Liver (tissue), 9 donors: ENCODE results near the gene NOC2L. TPM values are rescaled to one million over a fixed set of nuclear protein-coding genes. Genes with fewer than 3 reads are reported as not detected.

Source experiments
- DNase-seq: peaks from one replicate; pipeline ENCODE4 v3.0.0-alpha.2; 2017; ENCODE audit warnings: low spot score
- H3K27ac ChIP-seq, 2 donors: one replicate each; pipeline ENCODE4 v1.7.0; 2013; ENCODE audit warnings: inconsistent platforms in 2 of 2, low read length in 2 of 2, control low read depth in 1 of 2, low read depth in 1 of 2, mild to moderate bottlenecking in 1 of 2
- H3K27me3 ChIP-seq, 4 donors: one replicate each; pipeline versions ENCODE4 v1.6.1 to v1.7.0; 2013; ENCODE audit warnings: low read length in 3 of 4, inconsistent platforms in 1 of 4, mild to moderate bottlenecking in 1 of 4, moderate library complexity in 1 of 4; ENCODE audit not compliant: control insufficient read depth in 4 of 4, insufficient read depth in 4 of 4
- H3K36me3 ChIP-seq, 4 donors: one replicate each; pipeline versions ENCODE4 v1.6.1 to v1.7.0; 2013; ENCODE audit warnings: low read length in 3 of 4, mild to moderate bottlenecking in 3 of 4, low read depth in 1 of 4, moderate library complexity in 1 of 4; ENCODE audit not compliant: control insufficient read depth in 4 of 4, insufficient read depth in 3 of 4
- H3K4me1 ChIP-seq, 4 donors: one replicate each; pipeline versions ENCODE4 v1.6.1 to v1.7.0; 2013; ENCODE audit warnings: low read length in 3 of 4, mild to moderate bottlenecking in 3 of 4, moderate library complexity in 1 of 4; ENCODE audit not compliant: control insufficient read depth in 4 of 4, insufficient read depth in 4 of 4
- H3K4me3 ChIP-seq, 3 donors: one replicate each; pipeline versions ENCODE4 v1.6.1 to v1.7.0; 2013; ENCODE audit warnings: low read length in 3 of 3, control low read depth in 1 of 3, low read depth in 1 of 3, mild to moderate bottlenecking in 1 of 3
- H3K9ac ChIP-seq, 2 donors: one replicate each; pipeline ENCODE4 v1.7.0; 2013; ENCODE audit warnings: low read length in 2 of 2, mild to moderate bottlenecking in 2 of 2, moderate library complexity in 2 of 2, control low read depth in 1 of 2, low read depth in 1 of 2
- H3K9me3 ChIP-seq, 4 donors: one replicate each; pipeline versions ENCODE4 v1.6.1 to v1.7.0; 2013; ENCODE audit warnings: low read length in 3 of 4; ENCODE audit not compliant: control insufficient read depth in 4 of 4
- ATF3 ChIP-seq: IDR thresholded peaks from 2 replicates; pipeline ENCODE4 v1.6.1; 2016; ENCODE audit warnings: antibody characterized with exemption
- CTCF ChIP-seq: fragments of 150-350 bp; IDR thresholded peaks from 2 replicates; pipeline ENCODE4 v1.5.1; 2017; ENCODE audit warnings: improper control_type of control experiment, low read depth, low read length; ENCODE audit not compliant: missing input control
- EGR1 ChIP-seq, 2 donors: IDR thresholded peaks; 2 replicates each; pipeline ENCODE4 v1.6.1; 2016 to 2018; ENCODE audit warnings: antibody characterized with exemption in 2 of 2, low read depth in 2 of 2
- FOXA1 ChIP-seq: IDR thresholded peaks from 2 replicates; pipeline ENCODE4 v1.6.1; 2016; ENCODE audit warnings: antibody characterized with exemption
- FOXA2 ChIP-seq: IDR thresholded peaks from 2 replicates; pipeline ENCODE4 v1.6.1; 2016; ENCODE audit warnings: antibody characterized with exemption
- GABPA ChIP-seq, 2 donors: IDR thresholded peaks in 1 of 2; conservative IDR thresholded peaks in 1 of 2; 2 replicates each; pipeline ENCODE4 v1.6.1; 2016; ENCODE audit warnings: antibody characterized with exemption in 2 of 2, mild to moderate bottlenecking in 1 of 2, moderate library complexity in 1 of 2
- HNF4A ChIP-seq, 2 donors: conservative IDR thresholded peaks; 2 replicates each; pipeline ENCODE4 v1.6.1; 2016; ENCODE audit warnings: antibody characterized with exemption in 2 of 2, mild to moderate bottlenecking in 2 of 2
- HNF4G ChIP-seq: IDR thresholded peaks from 2 replicates; pipeline ENCODE4 v1.6.1; 2016; ENCODE audit warnings: antibody characterized with exemption
- JUND ChIP-seq, 2 donors: IDR thresholded peaks; 2 replicates each; pipeline ENCODE4 v1.6.1; 2016; ENCODE audit warnings: antibody characterized with exemption in 2 of 2
- MAX ChIP-seq: IDR thresholded peaks from 2 replicates; pipeline ENCODE4 v1.6.1; 2016; ENCODE audit warnings: antibody characterized with exemption
- NR2F2 ChIP-seq: IDR thresholded peaks from 2 replicates; pipeline ENCODE4 v1.6.1; 2016; ENCODE audit warnings: antibody characterized with exemption
- RAD21 ChIP-seq, 2 donors: IDR thresholded peaks; 2 replicates each; pipeline ENCODE4 v1.6.1; 2016; ENCODE audit warnings: antibody characterized with exemption in 2 of 2, mild to moderate bottlenecking in 2 of 2
- RXRA ChIP-seq, 2 donors: IDR thresholded peaks; 2 replicates each; pipeline ENCODE4 v1.6.1; 2017 to 2018; ENCODE audit warnings: antibody characterized with exemption in 2 of 2, mild to moderate bottlenecking in 1 of 2
- SP1 ChIP-seq: IDR thresholded peaks from 2 replicates; pipeline ENCODE4 v1.6.1; 2018; ENCODE audit warnings: antibody characterized with exemption, mild to moderate bottlenecking
- TAF1 ChIP-seq: conservative IDR thresholded peaks from 2 replicates; pipeline ENCODE4 v1.6.1; 2016; ENCODE audit warnings: antibody characterized with exemption, mild to moderate bottlenecking
- YY1 ChIP-seq: IDR thresholded peaks from 2 replicates; pipeline ENCODE4 v1.6.1; 2016; ENCODE audit warnings: antibody characterized with exemption, mild to moderate bottlenecking
- ZBTB33 ChIP-seq: IDR thresholded peaks from 2 replicates; pipeline ENCODE4 v1.6.1; 2016; ENCODE audit warnings: antibody characterized with exemption
- WGBS: extraction: QIAGEN DNeasy Blood & Tissue Kit; methylation state at CpG from one replicate; pipeline ENCODE4 v1.1.7; 2013; 5-methylcytosine and 5-hydroxymethylcytosine counted together
- polyA plus RNA-seq, 2 donors: library from polyadenylated mRNA; stranded (reverse) in 1 of 2; unstranded in 1 of 2; fragments of 200-250 nt in 1 of 2; fragments of >200 nt in 1 of 2; fragmentation: Nextera tagmentation in 1 of 2; extraction: Ambion mirVana in 1 of 2; gene quantifications; one replicate each; pipeline versions ENCODE4 v1.2.1 to v1.2.3, GENCODE V29; 2013 to 2015
- total RNA-seq, 2 donors: library from RNA; depleted of rRNA; stranded (reverse); fragments of >200 nt; gene quantifications; one replicate each; pipeline ENCODE4 v1.2.3, GENCODE V29; 2014
- TF ChIP-seq, protein P1 (sequence below): IDR thresholded peaks from 2 replicates; pipeline ENCODE4 v1.6.1; 2016; ENCODE audit warnings: antibody characterized with exemption, mild to moderate bottlenecking
- donor health status: healthy.
- donor health status: healthy.
- donor health status: healthy.
- donor health status: healthy.
- donor health status: healthy.

Gene NOC2L
- total and polyA plus RNA-seq, 4 donors, result 17.1 to 34.5 (median 30.0) TPM

DNA sequence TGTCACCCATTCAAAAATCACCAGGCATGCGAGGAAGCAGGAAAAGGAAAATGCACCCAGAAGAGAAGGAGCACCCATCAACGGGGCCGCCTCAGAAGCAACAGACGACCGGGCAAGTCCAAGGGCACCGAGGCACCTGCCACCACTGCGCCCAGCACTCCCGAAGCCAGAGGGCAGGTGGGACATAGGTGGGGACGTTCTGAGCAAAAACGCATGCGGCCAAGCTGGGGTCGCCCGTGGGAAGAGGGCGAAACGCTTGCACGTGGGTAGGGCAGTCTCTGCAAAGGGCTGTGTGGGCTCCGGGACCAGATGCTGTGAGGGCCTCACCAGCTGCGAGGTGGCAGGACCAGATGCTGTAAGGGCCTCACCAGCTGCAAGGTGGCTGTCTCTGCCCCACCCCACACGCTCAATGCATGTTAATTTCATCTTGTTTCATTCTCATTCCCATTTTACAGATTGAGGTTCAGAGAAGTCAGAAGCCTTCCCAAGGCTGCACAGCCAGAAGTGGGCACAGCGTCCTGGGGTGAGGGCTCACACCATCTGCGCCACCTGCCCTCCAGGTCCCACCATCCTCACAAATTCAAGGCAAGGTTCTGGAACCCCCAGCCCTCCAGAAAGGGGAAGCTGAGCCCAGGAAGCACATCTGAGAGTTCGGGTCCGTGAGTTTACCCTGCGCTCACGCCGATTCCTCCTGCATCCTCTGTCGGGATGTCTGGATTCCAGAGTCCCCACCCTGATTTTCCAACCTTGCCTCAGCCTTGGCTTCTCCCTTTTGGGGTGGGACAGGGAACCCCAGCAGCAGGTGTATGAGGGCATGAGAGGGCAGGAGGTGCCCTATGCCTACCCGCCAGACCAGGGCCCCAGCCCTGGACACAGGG is 43.5 kb downstream of the NOC2L start (continued):
- no peak for TF ChIP-seq ZBTB33
- TF ChIP-seq NR2F2, result no peak
- no peak for TF ChIP-seq FOXA1
- TF ChIP-seq EGR1 (IDR thresholded peaks at IDR 0.05; ENCODE audit: low read depth in 2 of 2), result no peak
- no peak for TF ChIP-seq ATF3
- TF ChIP-seq, protein P1, sequence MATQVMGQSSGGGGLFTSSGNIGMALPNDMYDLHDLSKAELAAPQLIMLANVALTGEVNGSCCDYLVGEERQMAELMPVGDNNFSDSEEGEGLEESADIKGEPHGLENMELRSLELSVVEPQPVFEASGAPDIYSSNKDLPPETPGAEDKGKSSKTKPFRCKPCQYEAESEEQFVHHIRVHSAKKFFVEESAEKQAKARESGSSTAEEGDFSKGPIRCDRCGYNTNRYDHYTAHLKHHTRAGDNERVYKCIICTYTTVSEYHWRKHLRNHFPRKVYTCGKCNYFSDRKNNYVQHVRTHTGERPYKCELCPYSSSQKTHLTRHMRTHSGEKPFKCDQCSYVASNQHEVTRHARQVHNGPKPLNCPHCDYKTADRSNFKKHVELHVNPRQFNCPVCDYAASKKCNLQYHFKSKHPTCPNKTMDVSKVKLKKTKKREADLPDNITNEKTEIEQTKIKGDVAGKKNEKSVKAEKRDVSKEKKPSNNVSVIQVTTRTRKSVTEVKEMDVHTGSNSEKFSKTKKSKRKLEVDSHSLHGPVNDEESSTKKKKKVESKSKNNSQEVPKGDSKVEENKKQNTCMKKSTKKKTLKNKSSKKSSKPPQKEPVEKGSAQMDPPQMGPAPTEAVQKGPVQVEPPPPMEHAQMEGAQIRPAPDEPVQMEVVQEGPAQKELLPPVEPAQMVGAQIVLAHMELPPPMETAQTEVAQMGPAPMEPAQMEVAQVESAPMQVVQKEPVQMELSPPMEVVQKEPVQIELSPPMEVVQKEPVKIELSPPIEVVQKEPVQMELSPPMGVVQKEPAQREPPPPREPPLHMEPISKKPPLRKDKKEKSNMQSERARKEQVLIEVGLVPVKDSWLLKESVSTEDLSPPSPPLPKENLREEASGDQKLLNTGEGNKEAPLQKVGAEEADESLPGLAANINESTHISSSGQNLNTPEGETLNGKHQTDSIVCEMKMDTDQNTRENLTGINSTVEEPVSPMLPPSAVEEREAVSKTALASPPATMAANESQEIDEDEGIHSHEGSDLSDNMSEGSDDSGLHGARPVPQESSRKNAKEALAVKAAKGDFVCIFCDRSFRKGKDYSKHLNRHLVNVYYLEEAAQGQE, result no peak

DNA sequence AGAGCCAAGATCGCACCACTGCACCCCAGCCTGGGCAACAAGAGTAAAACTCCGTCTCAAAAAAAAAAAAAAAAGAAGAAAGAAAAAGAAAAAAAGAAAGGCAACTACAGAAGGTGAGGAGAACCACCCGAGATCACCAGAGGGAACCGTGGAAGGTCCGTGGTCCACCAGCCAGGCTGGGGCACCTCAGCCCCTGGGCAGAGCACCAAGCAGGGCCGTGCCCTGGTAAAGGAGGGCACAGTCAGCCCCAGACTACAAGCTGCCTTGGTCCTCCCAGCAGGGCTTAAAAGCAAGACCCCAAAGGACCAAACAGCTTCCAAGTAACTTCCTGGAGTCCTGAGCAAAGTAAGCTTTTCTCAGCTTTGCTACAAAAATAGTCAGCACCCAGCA is 44.2 kb downstream of the NOC2L start:
- H3K4me1 ChIP-seq, result peaks cover 9 to 15% (median 13%) of the 10 kb centered on the region in 4 donors
- WGBS, result 81% methylated on average over 6 of the region's 6 CpGs
- H3K27ac ChIP-seq, result no peak overlapping the region
- no peak for DNase-seq
- H3K9ac ChIP-seq, result no peak overlapping the region
- TF ChIP-seq YY1 (no peak), MAX (no peak), HNF4G (no peak), CTCF (no peak), NR2F2 (no peak), EGR1 (IDR thresholded peaks at IDR 0.05; ENCODE audit: low read depth in 2 of 2) (no peak), ATF3 (no peak), SP1 (no peak), JUND (IDR thresholded peaks at IDR 0.05) (no peak), FOXA1 (no peak), TAF1 (no peak), RAD21 (IDR thresholded peaks at IDR 0.05) (no peak), ZBTB33 (no peak), HNF4A (conservative IDR thresholded peaks at IDR 0.05) (no peak), RXRA (IDR thresholded peaks at IDR 0.05) (no peak), GABPA (IDR thresholded peaks at IDR 0.05 in 1 of 2, conservative IDR thresholded peaks at IDR 0.05 in 1 of 2) (no peak), FOXA2 (no peak)
- H3K4me3 ChIP-seq, result no peak overlapping the region
- no peaks in the 10 kb centered on the region for H3K36me3 ChIP-seq
- no peaks in the 10 kb centered on the region for H3K9me3 ChIP-seq
- no peaks in the 10 kb centered on the region for H3K27me3 ChIP-seq
